Stimulated activated CD4-positive, alpha-beta T cell treated with anti-CD3 and anti-CD28 coated beads, Interleukin-12 subunit alpha, Interleukin-12 subunit beta, amount 100 ng/mL, for 48 hours (primary cell): ENCODE data around the gene CREBL2.
A peak's percentile ranks its signal among the peaks of the same experiment; 100 is the strongest.
"Not testable (repeated sequence)": the region's sequence is repeated elsewhere in the genome, so short reads cannot be mapped to it uniquely, and the experiment has no call there.

ENCODE experiments used
- DNase-seq, 3 donors: peaks; one replicate each; pipeline ENCODE4 v3.0.0-alpha.2; 2020; ENCODE audit warnings: low read depth in 2 of 3, low spot score in 1 of 3

CREBL2 gene

GRCh38 chr12:12635651-12636050 lies 24.0 kb downstream of the CREBL2 start:
- DNase-seq = no peak

GRCh38 chr12:12636641-12637040 lies 25.0 kb downstream of the CREBL2 start:
- DNase-seq = no peak

DNA sequence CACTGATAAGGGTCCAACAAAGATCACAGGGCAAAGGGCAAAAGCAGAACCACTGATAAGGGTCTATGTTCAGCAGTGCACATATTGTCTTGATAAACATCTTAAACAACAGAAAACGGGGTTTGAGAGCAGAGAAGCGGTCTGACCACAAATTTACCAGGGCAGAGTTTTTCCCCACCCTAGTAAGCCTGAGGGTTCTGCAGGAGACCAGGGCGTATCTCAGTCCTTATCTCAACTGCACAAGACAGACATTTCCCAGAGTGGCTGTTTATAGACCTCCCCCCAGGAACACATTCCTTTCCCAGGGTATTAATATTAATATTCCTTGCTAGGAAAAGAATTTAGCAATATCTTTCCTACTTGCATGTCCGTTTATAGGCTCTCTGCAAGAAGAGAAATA lies 28.3 kb downstream of the CREBL2 start:
- DNase-seq = not testable (repeated sequence)

- no peak for DNase-seq
Observed at GRCh38 chr12:12641650-12642049, 30.0 kb downstream of the CREBL2 start.

GRCh38 chr12:12642916-12643315 lies 31.2 kb downstream of the CREBL2 start:
- no peak for DNase-seq

DNA sequence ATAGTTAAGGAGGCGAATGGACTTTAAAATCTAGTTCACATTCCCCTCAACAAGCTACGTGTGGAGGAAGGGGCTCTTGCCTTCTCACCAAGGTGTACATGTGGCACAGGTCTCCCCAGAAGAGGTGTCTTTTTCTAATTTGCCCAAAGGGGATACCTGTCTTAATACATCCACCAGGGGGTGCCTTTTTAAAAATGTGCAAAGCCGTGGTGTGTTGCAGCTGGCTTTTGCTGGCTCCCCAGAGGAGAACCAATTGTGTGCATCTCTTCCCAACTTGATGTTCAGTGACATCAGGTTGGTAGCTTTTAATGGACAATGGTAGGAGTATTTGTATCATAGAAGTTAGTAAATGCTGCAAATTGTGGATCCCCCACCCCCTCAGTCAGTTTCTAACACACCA lies 33.8 kb downstream of the CREBL2 start:
- DNase-seq = peak in 2 of 3 donors; percentile 10 to 41

DNA sequence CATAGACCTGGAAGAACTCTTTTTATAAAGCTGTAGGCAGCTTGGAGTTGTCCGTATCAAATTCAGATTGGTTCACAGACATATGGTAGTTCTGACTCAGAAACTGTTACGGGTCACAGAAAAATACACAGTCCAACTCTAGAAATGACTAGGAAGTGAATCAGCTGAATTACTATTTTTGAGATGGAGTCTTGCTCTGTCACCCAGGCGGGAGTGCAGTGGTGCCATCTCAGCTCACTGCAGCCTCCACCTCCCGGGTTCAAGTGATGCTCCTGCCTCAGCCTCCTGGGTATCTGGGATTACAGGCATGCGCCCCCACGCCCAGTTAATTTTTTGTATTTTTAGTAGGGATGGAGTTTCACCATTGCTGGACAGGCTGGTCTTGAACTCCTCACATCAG lies 34.3 kb downstream of the CREBL2 start:
- peak in 1 of 3 donors; percentile 20 for DNase-seq

DNA sequence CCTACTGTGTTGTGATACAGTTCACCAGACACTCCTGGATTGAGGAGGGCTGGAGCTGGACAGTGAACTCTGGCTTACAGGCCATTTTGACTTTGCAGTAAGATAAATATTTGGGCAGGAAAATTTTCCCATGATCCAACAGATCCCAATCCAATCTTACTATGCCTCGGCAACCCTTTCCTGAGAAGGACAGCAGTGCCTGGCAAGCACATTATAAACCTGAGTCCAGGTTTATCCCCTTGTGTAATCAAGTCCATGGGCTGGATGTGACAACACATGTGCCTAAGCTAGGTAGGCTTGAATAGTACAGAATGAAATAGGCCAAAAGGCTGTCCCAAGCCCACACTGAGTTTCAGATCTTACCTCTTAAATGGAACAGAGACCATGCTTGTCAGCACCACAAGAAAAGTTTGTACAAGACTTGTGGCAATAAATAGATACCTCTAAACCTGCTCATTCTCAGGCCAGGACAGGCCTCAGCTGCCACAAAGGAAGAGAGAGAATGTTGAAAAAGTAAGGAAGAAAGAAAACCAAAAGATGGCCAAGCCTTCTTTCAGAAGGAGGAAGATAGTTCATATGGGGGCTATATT lies 34.9 kb downstream of the CREBL2 start:
- DNase-seq = no peak

DNA sequence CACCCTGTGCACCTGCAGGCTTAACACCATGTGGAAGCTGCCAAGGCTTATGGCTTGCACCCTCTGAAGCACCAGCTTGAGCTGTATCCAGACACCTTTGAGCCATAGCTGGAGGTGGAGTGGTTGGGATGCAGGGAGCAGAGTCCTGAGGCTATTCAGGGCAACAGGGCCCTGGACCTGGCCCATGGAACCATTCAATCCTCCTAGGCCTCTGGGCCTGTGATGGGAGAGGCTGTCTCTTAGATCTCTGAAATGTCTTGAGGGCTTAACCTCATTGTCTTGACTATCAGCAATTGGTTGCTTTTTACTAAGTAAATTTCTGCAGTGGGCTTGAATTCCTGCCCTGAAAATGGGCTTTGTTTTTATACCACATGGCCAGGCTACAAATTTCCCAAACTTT lies 36.6 kb downstream of the CREBL2 start:
- no peak for DNase-seq

- no peak for DNase-seq
Observed at GRCh38 chr12:12648951-12649650, 37.4 kb downstream of the CREBL2 start.

DNA sequence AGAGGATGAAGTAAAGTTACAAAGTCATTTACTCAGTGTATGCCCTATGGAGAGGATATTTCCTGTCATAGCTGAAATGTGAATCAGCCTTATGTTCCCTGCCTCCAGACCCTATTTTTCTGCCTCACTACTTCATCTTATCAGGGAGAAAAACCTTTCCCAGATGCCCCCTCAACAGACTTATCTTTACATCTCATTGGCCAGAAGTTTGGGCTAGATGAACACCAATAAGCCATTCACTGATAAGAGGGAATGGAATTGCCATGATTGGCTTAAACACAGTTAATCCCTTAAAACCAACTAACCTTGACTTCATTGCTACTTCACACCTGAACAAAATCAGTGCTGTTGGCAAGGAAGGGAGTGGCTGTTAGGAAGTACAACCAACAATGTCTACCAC lies 40.1 kb downstream of the CREBL2 start:
- no peak for DNase-seq

GRCh38 chr12:12652704-12653103 lies 41.0 kb downstream of the CREBL2 start:
- DNase-seq = not testable (repeated sequence)

DNA sequence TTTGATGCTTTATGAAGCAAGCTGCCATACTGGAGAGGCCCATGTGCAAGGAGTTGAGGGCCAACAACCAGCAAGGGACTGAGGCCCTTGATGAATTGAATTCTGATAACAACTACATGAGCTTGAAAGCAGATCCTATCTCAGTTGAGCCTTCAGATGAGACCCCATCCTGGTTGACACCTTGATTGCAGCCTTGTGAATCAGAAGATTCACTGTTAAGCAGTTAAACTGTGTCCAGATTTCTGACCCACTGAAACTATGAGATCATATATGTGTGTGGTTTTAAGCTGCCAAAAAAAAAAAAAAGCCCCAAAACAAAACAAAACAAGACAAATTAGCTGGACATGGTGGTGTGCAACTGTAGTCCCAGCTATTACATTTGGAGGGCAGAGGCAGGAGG lies 42.2 kb downstream of the CREBL2 start:
- no peak for DNase-seq

DNA sequence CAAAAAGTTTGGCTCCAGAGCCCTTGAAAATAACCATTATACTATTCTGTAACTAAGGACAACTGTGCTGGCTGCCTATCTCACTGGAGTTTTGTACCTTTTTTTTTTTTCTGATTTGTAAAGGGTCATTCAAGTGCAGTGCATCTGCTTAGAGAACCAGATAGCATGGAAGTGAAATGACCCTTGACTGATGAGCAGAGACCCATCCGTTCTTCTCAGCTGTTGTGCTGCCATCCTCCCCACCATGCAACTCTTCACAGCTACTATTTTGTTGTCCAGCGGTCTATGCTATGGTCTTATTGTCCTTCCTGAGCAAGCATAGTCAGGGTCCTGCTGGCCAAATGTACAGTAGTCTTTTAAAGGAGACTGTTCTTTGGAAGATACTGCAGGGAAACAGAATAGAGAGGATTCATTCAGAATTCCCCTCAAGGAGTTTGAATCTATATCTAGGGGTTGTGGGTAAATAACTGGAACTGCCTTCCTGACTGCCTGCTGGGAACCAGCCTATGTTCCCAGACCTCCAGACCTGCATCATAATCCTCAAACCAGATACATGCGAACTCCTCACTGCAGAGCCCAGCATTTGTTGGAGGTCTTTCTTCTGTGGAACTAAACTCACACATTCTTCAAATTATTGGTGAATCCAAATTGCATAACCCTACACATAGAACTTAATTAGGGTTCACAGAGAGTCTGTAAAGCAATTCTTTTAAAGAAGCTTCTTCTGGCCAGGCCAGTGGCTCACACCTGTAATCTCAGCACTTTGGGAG lies 43.2 kb downstream of the CREBL2 start:
- no peak for DNase-seq

GRCh38 chr12:12660201-12660600 lies 48.5 kb downstream of the CREBL2 start:
- DNase-seq = no peak

GRCh38 chr12:12661086-12661856 lies 49.6 kb downstream of the CREBL2 start:
- no peak for DNase-seq

- no peak for DNase-seq
Observed at GRCh38 chr12:12663644-12664294, 52.1 kb downstream of the CREBL2 start.

GRCh38 chr12:12665194-12665593 lies 53.5 kb downstream of the CREBL2 start:
- DNase-seq = no peak

DNA sequence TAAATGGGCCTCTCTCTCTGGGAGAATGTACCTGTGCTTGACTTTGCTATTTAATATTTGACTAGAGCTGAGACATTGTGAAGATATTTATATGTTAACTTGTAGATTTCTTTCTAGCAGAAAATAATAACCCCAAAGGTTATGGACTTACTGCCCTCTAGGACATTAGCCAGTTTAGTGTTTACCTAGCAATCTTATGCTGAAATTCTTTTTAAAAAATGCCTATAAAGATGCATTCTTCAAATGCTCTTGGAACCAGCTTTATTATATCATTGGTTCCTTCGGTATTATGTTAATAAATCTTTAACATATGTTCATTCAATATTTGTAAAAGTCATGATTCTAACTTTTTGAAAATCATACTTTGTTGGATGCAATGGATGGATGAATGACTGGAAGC lies 56.3 kb downstream of the CREBL2 start:
- no peak for DNase-seq

DNA sequence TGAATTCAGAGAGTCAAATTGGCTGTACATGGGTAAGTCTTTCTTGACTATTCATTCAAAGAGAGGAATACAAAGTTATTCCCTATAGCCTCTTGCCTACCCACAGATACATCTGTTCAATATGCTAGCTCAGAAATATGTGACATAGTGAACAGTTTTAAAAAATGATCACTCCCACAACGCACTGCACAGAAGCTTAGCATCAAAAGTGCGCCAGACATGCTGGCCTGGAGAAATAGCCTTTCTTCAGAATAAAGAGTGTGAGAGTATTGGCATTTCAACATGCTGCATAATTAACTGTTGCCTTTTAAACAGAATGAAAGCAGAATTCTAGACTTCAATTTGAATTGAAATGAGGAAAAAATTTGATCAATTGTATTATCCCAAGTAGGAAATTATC lies 57.3 kb downstream of the CREBL2 start:
- DNase-seq = no peak
